Stimulated activated CD8-positive, alpha-beta memory T cell treated with anti-CD3 and anti-CD28 coated beads, Interleukin-2, amount 100 ng/mL, for 48 hours (primary cell): ENCODE data around the gene GRIA4.

Source experiments
- DNase-seq, 2 donors: peaks; one replicate each; pipeline ENCODE4 v3.0.0-alpha.2; 2020; ENCODE audit warnings: low read depth in 2 of 2

GRIA4 gene

GRCh38 chr11:105609832-105610781 is at the start of gene GRIA4:
Gene GRIA4, plus strand, starts transcription at chr11:105610073. Its CDS starts 925 bp downstream, at chr11:105610998.
- no peak for DNase-seq

- no peak for DNase-seq
These were observed 36.8 kb upstream of the GRIA4 start for GRCh38 chr11:105573091-105573490.

- no peak for DNase-seq
These were observed 34.9 kb upstream of the GRIA4 start for GRCh38 chr11:105574974-105575373.

GRCh38 chr11:105577641-105578040 is 32.2 kb upstream of the GRIA4 start:
- DNase-seq = no peak

- no peak for DNase-seq
These were observed 30.8 kb upstream of the GRIA4 start for GRCh38 chr11:105579111-105579510.

GRCh38 chr11:105582497-105582896 is 27.4 kb upstream of the GRIA4 start:
- DNase-seq = no peak

- no peak for DNase-seq
These were observed 21.9 kb upstream of the GRIA4 start for GRCh38 chr11:105588001-105588400.

GRCh38 chr11:105589346-105589745 is 20.5 kb upstream of the GRIA4 start:
- no peak for DNase-seq

- DNase-seq = no peak
These were observed 17.8 kb upstream of the GRIA4 start for GRCh38 chr11:105592035-105592434.

GRCh38 chr11:105598371-105598770 is 11.5 kb upstream of the GRIA4 start:
- no peak for DNase-seq

- DNase-seq = no peak
These were observed 6.7 kb upstream of the GRIA4 start for GRCh38 chr11:105603156-105603555.

- DNase-seq = no peak
These were observed 512 bp upstream of the GRIA4 start for GRCh38 chr11:105609341-105609781.

GRCh38 chr11:105610871-105611571 is 1.1 kb downstream of the GRIA4 start:
- DNase-seq = no peak

GRCh38 chr11:105611572-105612441 is 1.9 kb downstream of the GRIA4 start:
- DNase-seq = no peak

- no peak for DNase-seq
These were observed 2.9 kb downstream of the GRIA4 start for GRCh38 chr11:105612771-105613170.

- no peak for DNase-seq
These were observed 3.3 kb downstream of the GRIA4 start for GRCh38 chr11:105613183-105613582.

- DNase-seq = no peak
These were observed 8.6 kb downstream of the GRIA4 start for GRCh38 chr11:105618343-105618955.

GRCh38 chr11:105619556-105619955 is 9.7 kb downstream of the GRIA4 start:
- no peak for DNase-seq

GRCh38 chr11:105622016-105622415 is 12.1 kb downstream of the GRIA4 start:
- DNase-seq = no peak

GRCh38 chr11:105632316-105632715 is 22.4 kb downstream of the GRIA4 start:
- no peak for DNase-seq

GRCh38 chr11:105635466-105635865 is 25.6 kb downstream of the GRIA4 start:
- no peak for DNase-seq
